Esophagus muscularis mucosa (tissue), 4 donors: ENCODE data around the gene SLC37A1.

Source experiments
- EP300 ChIP-seq: sonication (generic); formaldehyde crosslinking; IDR thresholded peaks from one replicate; pipeline ENCODE4 v1.6.1; 2017; ENCODE audit warnings: antibody characterized with exemption
- POLR2AphosphoS5 ChIP-seq, 2 donors: sonication (generic); formaldehyde crosslinking; IDR thresholded peaks; one replicate each; pipeline ENCODE4 v1.6.1; 2017; ENCODE audit warnings: antibody characterized with exemption in 2 of 2
- TF ChIP-seq, protein P1 (sequence below), 3 experiments: fragments of 200-600 bp in 2 of 3; fragments of 450-650 bp in 1 of 3; sonication (generic) in 2 of 3; IDR thresholded peaks; one replicate each; pipeline ENCODE4 v1.5.1; 2017 to 2019; ENCODE audit warnings: antibody characterized with exemption in 3 of 3, mild to moderate bottlenecking in 2 of 3, moderate library complexity in 1 of 3

DNA sequence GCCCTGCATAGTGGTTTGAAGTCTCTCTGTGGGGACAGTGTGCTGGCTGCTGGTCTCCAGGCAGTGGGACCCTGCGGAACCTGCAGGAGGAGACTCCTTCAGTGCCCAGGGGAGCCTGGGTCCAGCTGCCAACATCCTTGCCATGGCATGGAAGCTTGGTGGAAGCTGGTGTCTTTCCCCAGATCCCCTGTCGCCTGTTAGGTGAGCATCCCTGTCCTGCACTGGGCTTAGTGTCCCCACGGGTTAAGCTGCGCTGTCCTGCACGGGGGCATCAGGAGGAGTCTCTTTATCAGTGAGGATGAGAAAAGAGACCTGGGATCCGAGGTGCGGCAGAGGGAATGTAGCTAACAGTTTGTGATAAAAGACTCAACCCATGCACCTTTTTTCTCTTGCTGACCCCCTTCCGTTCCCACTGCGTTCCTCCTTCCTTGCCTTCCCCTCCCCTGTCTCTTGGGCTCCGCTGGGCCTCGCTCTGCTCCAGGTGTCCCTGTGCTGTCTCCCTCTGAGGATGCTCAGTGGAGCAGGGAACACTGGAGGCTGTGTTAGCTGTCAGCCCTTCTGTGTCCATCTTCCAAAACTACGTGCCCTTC, 59.3 kb downstream of the SLC37A1 start:
- TF ChIP-seq, protein P1, sequence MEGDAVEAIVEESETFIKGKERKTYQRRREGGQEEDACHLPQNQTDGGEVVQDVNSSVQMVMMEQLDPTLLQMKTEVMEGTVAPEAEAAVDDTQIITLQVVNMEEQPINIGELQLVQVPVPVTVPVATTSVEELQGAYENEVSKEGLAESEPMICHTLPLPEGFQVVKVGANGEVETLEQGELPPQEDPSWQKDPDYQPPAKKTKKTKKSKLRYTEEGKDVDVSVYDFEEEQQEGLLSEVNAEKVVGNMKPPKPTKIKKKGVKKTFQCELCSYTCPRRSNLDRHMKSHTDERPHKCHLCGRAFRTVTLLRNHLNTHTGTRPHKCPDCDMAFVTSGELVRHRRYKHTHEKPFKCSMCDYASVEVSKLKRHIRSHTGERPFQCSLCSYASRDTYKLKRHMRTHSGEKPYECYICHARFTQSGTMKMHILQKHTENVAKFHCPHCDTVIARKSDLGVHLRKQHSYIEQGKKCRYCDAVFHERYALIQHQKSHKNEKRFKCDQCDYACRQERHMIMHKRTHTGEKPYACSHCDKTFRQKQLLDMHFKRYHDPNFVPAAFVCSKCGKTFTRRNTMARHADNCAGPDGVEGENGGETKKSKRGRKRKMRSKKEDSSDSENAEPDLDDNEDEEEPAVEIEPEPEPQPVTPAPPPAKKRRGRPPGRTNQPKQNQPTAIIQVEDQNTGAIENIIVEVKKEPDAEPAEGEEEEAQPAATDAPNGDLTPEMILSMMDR (IDR thresholded peaks at IDR 0.05): no peak
- TF ChIP-seq EP300 (no peak), POLR2AphosphoS5 (IDR thresholded peaks at IDR 0.05) (no peak)
